ENCODE data around the gene B4GALT7.

Gene B4GALT7

DNA sequence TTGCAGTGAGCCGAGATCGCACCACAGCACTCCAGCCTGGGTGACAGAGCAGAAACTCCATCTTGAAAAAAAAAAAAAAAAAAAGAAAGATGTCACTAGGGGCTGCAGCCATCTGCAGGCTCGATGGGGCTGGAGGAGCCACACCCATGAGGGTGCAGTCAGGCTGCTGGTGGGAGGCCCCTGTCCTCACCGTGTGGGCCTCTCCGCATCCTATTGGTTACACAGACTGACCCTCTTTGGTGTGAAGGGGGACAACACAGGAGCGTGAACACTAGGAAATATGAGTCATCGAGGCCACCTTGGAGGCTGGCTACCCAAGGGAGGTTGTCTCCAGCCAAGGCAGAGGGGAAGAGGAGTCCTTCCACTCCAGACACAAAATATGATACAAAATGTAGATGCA is 31.6 kb upstream of the B4GALT7 start:
- no peak for DNase-seq
- no peak overlapping the region for H3K27ac ChIP-seq
- no peak overlapping the region for H3K4me3 ChIP-seq
- no peaks in the 10 kb centered on the region for H3K4me1 ChIP-seq
- H3K36me3 ChIP-seq, result no peaks in the 10 kb centered on the region
- no peak for TF ChIP-seq CTCF (IDR thresholded peaks at IDR 0.05)
- intact Hi-C loops (cut with DNase I; ENCODE audit: low total_unique reads), result no loop called here
- H3K27me3 ChIP-seq, result peaks cover 0 to 6% of the 10 kb centered on the region in 2 donors
- H3K9me3 ChIP-seq, result no peaks in the 10 kb centered on the region

DNA sequence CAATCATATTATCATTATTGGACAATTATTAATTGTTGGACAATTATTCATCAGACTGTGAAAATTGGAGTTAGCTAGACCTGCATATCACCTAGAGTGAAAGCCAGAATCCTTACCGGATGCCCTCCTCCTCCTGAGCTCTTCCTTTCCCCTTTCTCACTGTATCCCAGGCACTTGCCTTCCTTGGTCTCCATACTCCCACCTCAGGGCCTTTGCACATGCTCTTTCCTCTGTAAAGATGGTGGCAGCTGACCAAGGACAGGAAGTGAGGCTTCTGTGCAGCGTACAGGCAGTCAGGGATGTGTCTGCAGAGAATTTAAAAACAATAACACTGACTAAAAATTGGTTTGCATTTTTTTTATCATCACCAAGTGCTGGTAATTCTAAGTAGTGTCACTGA is 30.0 kb upstream of the B4GALT7 start:
- intact Hi-C loops (cut with DNase I; ENCODE audit: low total_unique reads), result no loop called here
- no peak for DNase-seq
- Histone ChIP-seq H3K27ac (no peak overlapping the region), H3K36me3 (no peaks in the 10 kb centered on the region), H3K27me3 (peaks cover 0 to 6% of the 10 kb centered on the region in 2 donors), H3K4me3 (no peak overlapping the region), H3K4me1 (no peaks in the 10 kb centered on the region), H3K9me3 (no peaks in the 10 kb centered on the region)
- no peak for TF ChIP-seq CTCF (IDR thresholded peaks at IDR 0.05)

DNA sequence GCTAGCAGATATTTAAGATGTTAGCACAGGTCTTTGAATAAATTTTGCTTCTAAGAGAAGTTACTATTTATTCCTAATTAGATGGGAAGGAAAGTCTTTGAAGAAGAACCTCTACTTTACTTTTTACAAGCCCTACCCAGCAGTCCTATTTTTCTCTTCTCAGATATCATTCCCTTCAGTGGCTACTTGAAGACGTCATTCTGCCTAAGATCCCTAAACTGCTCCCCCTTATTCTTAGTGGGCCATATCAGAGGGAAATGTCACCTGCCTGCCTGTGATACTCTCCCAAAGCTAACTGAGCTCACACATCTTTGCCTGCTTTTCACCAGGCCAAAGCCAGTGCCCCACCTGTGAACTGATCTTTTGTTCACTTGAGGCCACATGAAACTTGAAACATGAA is 24.4 kb upstream of the B4GALT7 start:
- Histone ChIP-seq H3K9me3 (no peaks in the 10 kb centered on the region), H3K4me3 (no peak overlapping the region), H3K4me1 (no peaks in the 10 kb centered on the region), H3K27me3 (no peaks in the 10 kb centered on the region), H3K36me3 (no peaks in the 10 kb centered on the region), H3K27ac (no peak overlapping the region)
- TF ChIP-seq CTCF (IDR thresholded peaks at IDR 0.05), result no peak
- no peak for DNase-seq
- intact Hi-C loops (cut with DNase I; ENCODE audit: low total_unique reads), result no loop called here

DNA sequence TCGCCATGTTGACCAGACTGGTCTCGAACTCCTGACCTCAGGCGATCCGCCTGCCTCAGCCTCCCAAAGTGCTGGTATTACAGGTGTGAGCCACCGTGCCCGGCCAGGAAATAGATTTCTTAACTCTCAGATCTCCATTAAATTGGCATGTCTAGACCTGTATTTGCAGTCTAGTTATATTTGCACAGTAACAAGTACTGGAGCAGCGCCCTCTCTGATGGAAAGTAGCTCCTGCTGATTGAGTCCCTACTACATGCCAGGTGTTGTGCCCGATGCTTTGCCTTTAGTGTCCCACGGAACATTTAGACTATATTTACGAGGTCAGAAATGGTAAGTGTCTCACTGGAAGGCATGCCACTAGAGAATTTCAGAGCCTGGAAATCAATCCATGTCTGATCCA is 23.8 kb upstream of the B4GALT7 start:
- Histone ChIP-seq H3K27me3 (no peaks in the 10 kb centered on the region), H3K4me1 (no peaks in the 10 kb centered on the region), H3K4me3 (no peak overlapping the region), H3K9me3 (no peaks in the 10 kb centered on the region), H3K36me3 (no peaks in the 10 kb centered on the region), H3K27ac (no peak overlapping the region)
- no peak for TF ChIP-seq CTCF (IDR thresholded peaks at IDR 0.05)
- no peak for DNase-seq
- intact Hi-C loops (cut with DNase I; ENCODE audit: low total_unique reads), result no loop called here

- no peaks in the 10 kb centered on the region for H3K27me3 ChIP-seq
These were observed 21.6 kb upstream of the B4GALT7 start for GRCh38 chr5:177578316-177578715.

More at GRCh38 chr5:177578316-177578715, 21.6 kb upstream of the B4GALT7 start:
- Histone ChIP-seq H3K4me1 (no peaks in the 10 kb centered on the region), H3K4me3 (no peak overlapping the region), H3K36me3 (no peaks in the 10 kb centered on the region), H3K9me3 (no peaks in the 10 kb centered on the region), H3K27ac (no peak overlapping the region)
- no peak for TF ChIP-seq CTCF (IDR thresholded peaks at IDR 0.05)
- DNase-seq, result no peak
- intact Hi-C loops (cut with DNase I; ENCODE audit: low total_unique reads), result no loop called here

All from tibial artery (tissue), 4 donors.